ENCODE results near the gene SLC12A2.

Gene SLC12A2

DNA sequence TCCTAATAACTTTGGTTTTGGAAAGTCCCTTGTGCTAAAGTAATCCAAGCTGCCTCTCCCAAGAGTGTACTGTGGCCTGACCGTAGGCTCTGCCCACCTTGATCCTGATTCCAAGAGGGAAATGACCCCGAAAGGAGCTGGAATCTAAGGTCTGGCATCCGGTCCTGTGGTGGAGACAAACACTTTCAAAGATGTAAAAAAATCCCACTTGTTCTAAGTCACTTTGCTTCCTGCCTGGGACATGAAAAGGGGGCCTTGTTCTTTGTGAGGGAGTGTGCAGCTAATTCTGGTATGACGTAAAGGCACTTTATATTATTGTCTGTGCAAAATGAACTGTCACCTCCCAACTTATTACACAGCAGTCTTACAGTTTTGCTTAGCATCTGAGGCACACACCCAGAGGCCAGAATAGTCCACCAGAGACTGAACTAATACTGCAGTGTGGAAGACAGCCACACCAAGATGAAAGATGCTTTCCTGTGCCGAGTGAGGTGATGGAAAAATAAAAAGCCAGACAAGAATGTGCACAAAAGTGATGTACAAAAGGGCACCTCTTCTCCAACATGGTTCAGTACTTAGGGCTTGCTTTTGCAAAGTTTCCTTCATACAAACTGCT lies 128.7 kb downstream of the SLC12A2 start:
- in situ Hi-C loops (cut with MboI; ENCODE audit: low pct_unique_long_range_greater_than_20kb, low sequenced_read_pairs) = loop anchor here (25.0 kb wide), 4 partner anchors 300 to 625 kb away; no protein-coding TSS in a partner anchor
- DNase-seq = no peak

DNA sequence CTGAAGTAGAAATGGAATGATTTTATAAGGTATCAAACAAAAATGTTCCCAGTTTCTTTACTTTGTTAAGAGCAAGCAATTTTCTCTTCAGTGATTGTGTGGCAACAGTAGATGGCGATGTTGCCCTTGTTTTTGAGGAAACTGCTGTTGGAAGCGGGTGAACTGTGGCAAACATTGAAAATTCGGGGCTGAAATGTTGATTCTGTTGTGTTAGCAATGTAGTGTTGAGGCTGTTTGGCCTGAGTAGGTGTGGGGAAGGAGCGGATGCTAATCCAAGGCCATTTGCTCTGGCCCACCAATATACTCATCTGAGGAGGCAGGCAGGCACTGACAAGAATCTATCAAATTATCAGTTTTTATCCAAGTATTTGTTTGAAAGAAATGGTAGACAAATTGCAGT lies 129.8 kb downstream of the SLC12A2 start:
- peak; percentile 61 for DNase-seq
- in situ Hi-C loops (cut with MboI; ENCODE audit: low pct_unique_long_range_greater_than_20kb, low sequenced_read_pairs) = loop anchor here (25.0 kb wide), 4 partner anchors 299 to 624 kb away; no protein-coding TSS in a partner anchor

DNA sequence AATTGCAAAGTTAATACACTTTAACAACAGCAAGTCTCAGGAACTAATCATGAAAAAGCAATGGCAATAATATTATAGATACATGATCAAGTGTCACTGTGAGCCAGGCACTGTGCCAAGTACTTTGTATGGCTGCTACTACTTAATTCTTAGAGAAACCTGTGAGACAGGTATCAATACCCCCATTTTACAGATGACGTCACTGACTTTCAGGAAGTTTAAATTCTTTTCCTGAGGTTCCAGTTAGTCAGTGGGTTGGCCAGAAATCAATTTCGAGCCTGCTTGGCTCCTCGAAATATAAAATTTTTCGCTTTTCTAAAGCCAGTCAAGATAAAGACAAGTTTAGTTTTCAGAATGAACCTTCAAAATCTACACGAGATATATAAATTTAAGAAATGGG lies 130.3 kb downstream of the SLC12A2 start:
- DNase-seq = no peak
- in situ Hi-C loops (cut with MboI; ENCODE audit: low pct_unique_long_range_greater_than_20kb, low sequenced_read_pairs) = loop anchor here (25.0 kb wide), 4 partner anchors 298 to 623 kb away; no protein-coding TSS in a partner anchor

DNA sequence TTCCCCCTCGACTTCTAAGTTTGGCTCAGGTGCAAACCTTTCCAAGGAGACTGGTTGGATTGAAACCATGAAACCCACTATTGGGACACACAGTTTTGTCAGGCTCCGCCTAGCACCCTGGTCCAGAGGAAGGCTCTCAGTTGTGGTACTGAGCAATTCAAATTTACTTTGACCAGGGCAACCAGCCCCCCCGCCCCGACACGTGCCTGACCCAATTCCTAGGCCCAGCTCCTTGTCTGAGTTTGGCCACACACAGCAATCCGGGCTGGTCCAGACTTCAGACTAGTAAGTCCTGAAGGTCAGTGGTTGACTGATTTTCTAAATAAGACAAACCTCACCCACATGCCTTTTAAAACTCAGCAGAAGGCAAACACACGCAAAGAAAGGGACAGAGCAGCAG lies 132.7 kb downstream of the SLC12A2 start:
- no peak for DNase-seq
- in situ Hi-C loops (cut with MboI; ENCODE audit: low pct_unique_long_range_greater_than_20kb, low sequenced_read_pairs) = loop anchor here (25.0 kb wide), 4 partner anchors 296 to 621 kb away; no protein-coding TSS in a partner anchor

DNA sequence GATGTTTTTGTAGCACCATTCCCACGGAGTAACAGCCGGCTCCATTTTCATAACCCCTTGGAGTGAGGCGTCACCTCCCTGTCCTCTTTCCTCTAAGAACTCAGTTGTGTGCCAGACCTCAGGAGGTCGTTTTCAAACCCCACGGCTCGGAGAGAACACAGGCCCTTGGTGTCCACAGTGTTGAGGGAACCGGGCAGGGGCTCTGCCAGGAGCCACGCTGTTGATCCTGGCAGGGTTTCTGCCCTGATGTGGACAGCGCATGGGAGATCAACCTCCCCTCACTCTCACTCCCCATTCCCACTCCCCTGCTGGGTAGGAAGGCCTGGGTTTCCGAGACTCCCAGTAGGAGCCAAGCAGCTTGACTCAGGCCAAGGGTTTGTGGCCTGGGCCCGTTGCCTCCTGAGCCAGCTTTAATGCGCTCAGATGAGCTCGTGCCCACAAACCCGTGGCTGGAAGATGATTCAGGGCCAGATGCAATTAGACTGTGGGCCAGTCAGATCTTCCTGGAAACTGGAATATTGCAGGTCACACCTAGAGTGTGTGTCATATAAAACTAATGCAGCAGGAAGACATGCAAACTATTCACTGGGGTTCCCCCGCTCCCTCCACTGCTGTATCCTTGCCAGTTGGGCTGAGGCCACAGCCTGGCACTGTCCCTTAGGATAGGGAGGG lies 133.4 kb downstream of the SLC12A2 start:
- DNase-seq = no peak
- in situ Hi-C loops (cut with MboI; ENCODE audit: low pct_unique_long_range_greater_than_20kb, low sequenced_read_pairs) = loop anchor here (25.0 kb wide), 4 partner anchors 295 to 620 kb away; no protein-coding TSS in a partner anchor

DNA sequence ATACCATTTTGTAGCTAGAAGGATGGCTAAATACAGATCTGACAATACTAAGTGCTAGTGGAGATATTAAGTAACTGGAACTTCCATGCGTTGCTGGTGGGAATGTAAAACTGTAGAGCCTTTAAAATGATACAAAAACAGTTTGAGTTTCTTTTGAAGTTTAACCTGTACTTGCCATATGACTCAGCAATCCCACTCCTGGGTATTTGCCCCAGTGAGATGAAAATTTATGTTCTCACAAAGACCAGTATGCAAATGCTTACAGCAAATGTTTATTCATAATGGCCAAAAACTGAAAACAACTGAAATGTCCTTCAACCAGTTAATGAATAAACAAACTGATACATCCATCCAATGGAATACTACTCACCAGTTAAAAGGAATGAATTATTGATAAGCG lies 137.3 kb downstream of the SLC12A2 start:
- no peak for DNase-seq
- in situ Hi-C loops (cut with MboI; ENCODE audit: low pct_unique_long_range_greater_than_20kb, low sequenced_read_pairs) = loop anchor here (25.0 kb wide), 4 partner anchors 291 to 616 kb away; no protein-coding TSS in a partner anchor

DNA sequence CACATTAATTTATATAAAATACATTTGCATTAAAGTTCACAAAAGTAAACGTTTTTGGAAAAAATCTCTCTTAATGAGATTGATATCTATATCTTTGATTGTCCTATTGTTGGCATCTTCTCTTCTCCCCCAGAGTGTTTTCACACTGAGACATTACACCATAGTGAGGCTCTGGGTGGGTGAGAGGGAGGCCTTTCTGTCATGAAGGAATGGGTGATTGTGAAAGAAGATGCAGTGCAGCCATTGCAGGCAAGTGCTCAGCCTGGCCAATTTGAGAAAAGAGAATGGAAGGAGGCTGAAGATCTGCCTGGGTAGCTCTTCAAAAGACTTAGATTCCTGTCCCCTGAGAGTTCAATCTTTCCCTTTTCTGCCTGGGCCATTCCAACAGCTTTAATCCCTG lies 140.8 kb downstream of the SLC12A2 start:
- in situ Hi-C loops (cut with MboI; ENCODE audit: low pct_unique_long_range_greater_than_20kb, low sequenced_read_pairs) = loop anchor here (25.0 kb wide), 4 partner anchors 288 to 613 kb away; no protein-coding TSS in a partner anchor
- no peak for DNase-seq

DNA sequence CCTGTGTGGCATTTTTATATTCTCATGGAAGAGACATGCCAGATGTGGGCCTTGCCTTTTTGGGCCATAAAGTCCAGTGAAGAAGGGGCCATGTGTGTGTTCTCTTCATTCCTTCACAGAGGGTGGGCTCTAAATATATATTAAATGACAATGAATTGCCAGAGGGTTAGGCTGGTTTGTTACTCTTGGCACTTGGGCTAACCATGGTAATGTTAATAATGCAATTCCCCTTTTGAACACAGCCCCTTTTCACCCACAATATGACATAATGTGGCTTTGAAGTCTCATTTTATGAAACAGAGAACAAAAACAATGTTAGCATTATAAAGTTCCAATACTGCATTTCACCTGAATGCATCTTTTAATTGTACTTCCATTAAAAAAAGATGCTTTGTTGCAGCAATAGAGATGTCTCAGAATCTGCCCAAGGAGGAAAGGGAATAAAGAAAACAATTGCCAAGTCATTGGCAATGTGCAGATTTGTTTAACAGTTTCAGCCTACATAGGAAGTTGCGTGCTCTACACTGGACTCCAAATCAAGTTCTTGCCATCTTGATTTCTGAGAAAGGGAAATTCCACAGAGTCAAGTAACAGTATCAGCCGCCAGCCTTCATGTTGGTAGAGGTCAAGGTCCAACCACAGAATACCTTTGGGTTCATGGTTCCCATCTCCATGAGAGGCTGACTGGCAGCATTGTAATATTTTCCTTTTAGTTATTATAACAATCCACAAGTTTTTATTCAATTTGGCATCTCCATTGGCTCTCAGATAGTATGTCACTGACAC lies 141.9 kb downstream of the SLC12A2 start:
- in situ Hi-C loops (cut with MboI; ENCODE audit: low pct_unique_long_range_greater_than_20kb, low sequenced_read_pairs) = no loop called here
- no peak for DNase-seq

DNA sequence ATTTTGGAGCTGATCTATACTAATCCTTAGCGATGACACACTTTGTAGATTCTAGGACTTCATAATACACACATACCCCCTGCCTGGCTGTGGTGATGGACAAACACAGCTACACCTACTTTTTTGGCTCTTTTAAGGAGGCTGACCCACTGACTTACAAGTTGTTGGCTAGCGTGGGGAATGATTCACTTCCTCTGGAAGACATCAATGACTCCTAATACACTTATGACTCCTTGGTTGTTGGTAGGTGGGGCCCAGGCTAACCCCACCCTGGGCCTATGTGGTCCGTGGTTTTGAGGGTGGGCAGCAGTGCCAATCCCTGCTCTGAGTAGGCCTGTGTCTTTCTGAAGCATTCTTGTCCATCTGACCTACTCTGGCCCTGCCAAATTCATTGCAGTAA lies 144.4 kb downstream of the SLC12A2 start:
- no peak for DNase-seq
- in situ Hi-C loops (cut with MboI; ENCODE audit: low pct_unique_long_range_greater_than_20kb, low sequenced_read_pairs) = no loop called here

DNA sequence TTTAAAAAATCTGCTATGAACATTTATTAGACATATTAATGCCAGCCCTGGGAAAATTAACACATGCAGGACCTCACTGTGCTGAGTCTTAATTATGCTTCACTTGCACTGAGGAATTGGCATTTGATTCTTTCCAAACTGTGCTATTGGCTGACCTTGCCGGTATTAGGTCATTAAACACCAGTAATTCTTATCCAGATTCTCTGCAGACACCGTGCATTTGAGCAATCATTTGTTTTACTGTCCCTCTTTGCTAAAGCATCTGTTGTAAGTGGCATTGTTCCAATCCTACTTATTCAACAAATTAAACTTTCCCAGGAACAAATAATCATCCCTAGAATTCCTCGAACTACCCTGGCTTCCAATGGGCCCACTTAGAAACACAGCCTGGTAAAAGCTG lies 145.0 kb downstream of the SLC12A2 start:
- DNase-seq = no peak
- in situ Hi-C loops (cut with MboI; ENCODE audit: low pct_unique_long_range_greater_than_20kb, low sequenced_read_pairs) = no loop called here

DNA sequence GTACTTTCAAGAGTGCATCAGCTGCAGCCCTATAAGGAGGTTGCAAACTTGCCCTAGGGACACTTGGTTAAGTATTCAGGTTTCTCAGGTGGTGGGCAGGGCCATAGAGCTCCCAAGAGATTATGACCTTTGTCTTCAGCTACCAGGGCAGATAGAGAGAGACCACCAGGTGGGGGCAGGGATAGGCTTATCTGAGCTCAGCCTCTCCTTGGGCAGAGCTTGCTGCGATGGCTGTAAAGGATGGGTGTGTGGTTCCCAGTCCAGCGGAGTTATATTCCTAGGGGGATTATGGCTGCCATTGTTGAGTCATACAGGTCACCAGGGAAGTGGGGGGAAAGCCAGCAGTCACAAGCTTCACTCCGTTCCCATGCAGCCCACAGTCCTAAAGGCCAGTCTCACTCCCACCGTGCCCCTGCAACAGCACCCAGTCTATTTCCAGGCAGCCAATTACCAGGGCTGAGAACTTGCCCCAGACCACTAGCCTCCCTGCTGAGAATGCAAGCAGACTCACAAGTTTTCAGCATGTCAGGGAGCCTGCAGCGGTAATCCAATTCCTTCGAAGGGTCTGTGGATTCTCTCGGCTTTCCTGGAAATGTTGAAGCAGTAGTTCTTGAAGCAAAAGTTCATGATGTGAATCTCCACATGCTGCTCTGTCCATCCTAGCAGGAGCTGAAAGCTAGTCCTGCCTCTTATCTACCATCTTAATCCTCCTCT lies 151.5 kb downstream of the SLC12A2 start:
- no peak for DNase-seq
- in situ Hi-C loops (cut with MboI; ENCODE audit: low pct_unique_long_range_greater_than_20kb, low sequenced_read_pairs) = no loop called here

DNA sequence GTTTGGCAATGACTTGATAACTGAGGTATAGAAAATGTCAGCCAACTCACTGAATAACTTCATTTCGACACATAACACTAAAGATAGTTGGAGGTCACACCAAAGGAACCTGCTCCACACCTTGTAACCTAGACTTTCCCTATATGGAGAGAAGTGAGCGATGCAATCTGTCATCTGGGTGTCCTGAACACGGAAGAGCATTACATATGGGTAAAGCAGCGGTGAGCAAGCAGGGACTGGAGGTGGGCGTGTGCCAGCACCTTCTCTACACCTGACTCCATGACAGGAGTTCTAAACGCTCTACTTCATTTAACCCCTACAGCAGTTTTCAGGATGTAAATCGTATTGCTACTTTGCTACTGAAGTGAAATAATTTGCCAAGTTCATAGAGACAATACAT lies 152.8 kb downstream of the SLC12A2 start:
- in situ Hi-C loops (cut with MboI; ENCODE audit: low pct_unique_long_range_greater_than_20kb, low sequenced_read_pairs) = no loop called here

DNA sequence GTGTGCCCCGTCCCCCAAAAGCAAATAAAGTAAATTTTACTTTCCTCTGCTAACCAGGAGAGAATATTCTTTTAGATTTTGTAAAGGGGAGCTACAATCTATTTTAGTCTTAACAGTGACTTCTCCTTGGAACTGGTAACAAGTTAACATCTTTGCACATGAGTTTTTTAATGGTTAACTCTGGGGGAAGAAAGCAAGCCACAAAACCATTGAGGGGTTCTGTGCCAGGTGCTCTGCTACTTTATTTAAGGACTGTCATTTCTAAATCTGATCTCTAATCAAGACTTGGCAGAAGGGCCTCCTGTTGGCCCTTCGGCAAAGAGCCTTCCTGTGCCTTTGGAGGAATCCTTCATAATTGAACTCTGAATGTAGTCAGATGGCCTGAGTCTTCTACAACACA lies 153.4 kb downstream of the SLC12A2 start:
- DNase-seq = no peak
- in situ Hi-C loops (cut with MboI; ENCODE audit: low pct_unique_long_range_greater_than_20kb, low sequenced_read_pairs) = no loop called here

More for the DNA sequence above, 152.8 kb downstream of the SLC12A2 start:
- DNase-seq = no peak

DNA sequence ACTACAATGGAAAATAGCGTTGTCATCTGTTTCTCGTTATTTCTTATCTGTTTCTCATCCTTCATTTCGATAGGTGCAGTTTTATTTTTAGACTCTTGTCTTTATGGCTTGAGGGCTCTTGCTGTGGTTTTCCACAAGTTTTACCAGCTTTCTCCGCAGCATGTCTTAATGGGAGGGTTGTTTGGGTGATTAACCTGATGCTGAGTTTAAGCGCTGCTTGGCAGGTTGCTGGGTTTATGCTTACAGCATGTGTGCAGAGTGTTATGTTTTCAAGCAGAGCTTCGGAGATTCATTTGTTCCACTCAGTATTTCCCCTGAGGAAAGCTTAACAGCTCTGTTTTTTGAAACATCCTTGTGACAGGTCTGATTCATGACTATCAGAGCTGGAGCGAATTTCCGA lies 154.0 kb downstream of the SLC12A2 start:
- in situ Hi-C loops (cut with MboI; ENCODE audit: low pct_unique_long_range_greater_than_20kb, low sequenced_read_pairs) = no loop called here
- DNase-seq = no peak

All from KBM-7 (cell line).